ENCODE results near the gene OR6K2.

The OR6K2 gene, protein sequence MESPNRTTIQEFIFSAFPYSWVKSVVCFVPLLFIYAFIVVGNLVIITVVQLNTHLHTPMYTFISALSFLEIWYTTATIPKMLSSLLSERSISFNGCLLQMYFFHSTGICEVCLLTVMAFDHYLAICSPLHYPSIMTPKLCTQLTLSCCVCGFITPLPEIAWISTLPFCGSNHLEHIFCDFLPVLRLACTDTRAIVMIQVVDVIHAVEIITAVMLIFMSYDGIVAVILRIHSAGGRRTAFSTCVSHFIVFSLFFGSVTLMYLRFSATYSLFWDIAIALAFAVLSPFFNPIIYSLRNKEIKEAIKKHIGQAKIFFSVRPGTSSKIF

DNA sequence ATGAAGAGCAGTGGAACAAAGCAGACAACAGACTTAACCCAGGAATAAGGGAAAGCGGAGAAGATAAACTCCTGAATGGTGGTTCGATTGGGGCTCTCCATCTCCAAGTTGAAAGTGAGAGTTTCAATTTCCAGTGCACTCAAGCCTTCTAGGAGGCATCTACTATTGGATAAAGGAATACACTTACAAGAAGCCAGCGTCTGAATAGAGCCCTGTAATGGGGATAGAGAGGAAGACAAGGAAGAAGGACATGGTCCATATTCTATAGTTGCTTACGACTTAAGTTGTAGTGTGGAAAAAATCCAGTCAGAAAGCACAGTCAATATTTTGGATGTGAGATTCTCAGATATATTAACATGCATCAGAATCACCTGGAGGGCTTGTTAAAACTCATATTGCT is at the start of gene OR6K2:
TSS of gene OR6K2 (minus strand) at position 101 of the 400 bp plus-strand sequence. CDS start at position 101, 0 bp downstream.
- H3K27me3 ChIP-seq (ENCODE audit: insufficient read depth, low read length) = no peaks in the 10 kb centered on the region
- H3K4me3 ChIP-seq (ENCODE audit: low read depth, low read length, poor library complexity, severe bottlenecking) = no peak within 1 kb of the TSS
- H3F3A ChIP-seq (ENCODE audit: insufficient read depth, low read length) = no peaks in the 10 kb centered on the region
- no peaks in the 10 kb centered on the region for H3K79me2 ChIP-seq (ENCODE audit: insufficient read depth, low read length)
- H2AFZ ChIP-seq (ENCODE audit: low read length) = no peak within 1 kb of the TSS
- H4K20me1 ChIP-seq (ENCODE audit: insufficient read depth, low read length) = no peaks in the 10 kb centered on the region
- no peak within 1 kb of the TSS for H3K9ac ChIP-seq (ENCODE audit: low read length)
- no peaks in the 10 kb centered on the region for H3K9me3 ChIP-seq (ENCODE audit: low read length)
- no peak within 1 kb of the TSS for H3K4me2 ChIP-seq (ENCODE audit: low read length)
- H3K36me3 ChIP-seq (ENCODE audit: insufficient read depth, low read length) = no peaks in the 10 kb centered on the region
- no peak within 1 kb of the TSS for H3K27ac ChIP-seq (ENCODE audit: low read depth, low read length, poor library complexity, severe bottlenecking)
- TF ChIP-seq, protein P1, sequence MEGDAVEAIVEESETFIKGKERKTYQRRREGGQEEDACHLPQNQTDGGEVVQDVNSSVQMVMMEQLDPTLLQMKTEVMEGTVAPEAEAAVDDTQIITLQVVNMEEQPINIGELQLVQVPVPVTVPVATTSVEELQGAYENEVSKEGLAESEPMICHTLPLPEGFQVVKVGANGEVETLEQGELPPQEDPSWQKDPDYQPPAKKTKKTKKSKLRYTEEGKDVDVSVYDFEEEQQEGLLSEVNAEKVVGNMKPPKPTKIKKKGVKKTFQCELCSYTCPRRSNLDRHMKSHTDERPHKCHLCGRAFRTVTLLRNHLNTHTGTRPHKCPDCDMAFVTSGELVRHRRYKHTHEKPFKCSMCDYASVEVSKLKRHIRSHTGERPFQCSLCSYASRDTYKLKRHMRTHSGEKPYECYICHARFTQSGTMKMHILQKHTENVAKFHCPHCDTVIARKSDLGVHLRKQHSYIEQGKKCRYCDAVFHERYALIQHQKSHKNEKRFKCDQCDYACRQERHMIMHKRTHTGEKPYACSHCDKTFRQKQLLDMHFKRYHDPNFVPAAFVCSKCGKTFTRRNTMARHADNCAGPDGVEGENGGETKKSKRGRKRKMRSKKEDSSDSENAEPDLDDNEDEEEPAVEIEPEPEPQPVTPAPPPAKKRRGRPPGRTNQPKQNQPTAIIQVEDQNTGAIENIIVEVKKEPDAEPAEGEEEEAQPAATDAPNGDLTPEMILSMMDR (IDR thresholded peaks at IDR 0.05; ENCODE audit: low read length) = no peak
- no peak for TF ChIP-seq EZH2 (IDR thresholded peaks at IDR 0.05; ENCODE audit: borderline replicate concordance, low read length)
- no peaks in the 10 kb centered on the region for H3K9me2 ChIP-seq (ENCODE audit: low read depth, low read length)
- no peaks in the 10 kb centered on the region for H3K4me1 ChIP-seq (ENCODE audit: insufficient read depth, low read length, severe bottlenecking)

DNA sequence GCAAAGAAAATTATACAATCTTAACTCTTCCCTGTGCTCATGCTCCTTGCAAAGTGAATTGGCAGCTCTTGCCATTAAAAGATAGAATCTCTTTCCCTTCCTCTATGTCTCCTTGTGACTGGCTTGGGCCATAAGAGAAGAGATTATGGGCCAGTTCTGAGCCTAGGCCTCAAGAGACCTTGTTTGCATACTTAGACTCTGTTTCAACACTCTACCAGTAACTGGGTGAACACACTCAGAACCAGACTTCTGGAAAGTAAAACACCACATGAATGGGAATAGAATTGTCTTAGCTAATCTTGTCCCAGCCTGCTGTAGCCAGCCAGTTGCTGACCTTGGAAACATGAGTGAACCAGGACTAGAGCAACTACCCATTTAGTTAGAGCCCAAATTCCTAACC is 35.4 kb upstream of the OR6K2 start:
- no peak overlapping the region for H3K4me2 ChIP-seq (ENCODE audit: low read length)
- no peaks in the 10 kb centered on the region for H3K9me2 ChIP-seq (ENCODE audit: low read depth, low read length)
- no peaks in the 10 kb centered on the region for H4K20me1 ChIP-seq (ENCODE audit: insufficient read depth, low read length)
- H3K36me3 ChIP-seq (ENCODE audit: insufficient read depth, low read length) = no peaks in the 10 kb centered on the region
- no peaks in the 10 kb centered on the region for H3K4me1 ChIP-seq (ENCODE audit: insufficient read depth, low read length, severe bottlenecking)
- H3K27me3 ChIP-seq (ENCODE audit: insufficient read depth, low read length) = no peaks in the 10 kb centered on the region
- H3K9me3 ChIP-seq (ENCODE audit: low read length) = no peaks in the 10 kb centered on the region
- TF ChIP-seq, protein P1 (IDR thresholded peaks at IDR 0.05; ENCODE audit: low read length) = no peak
- TF ChIP-seq EZH2 (IDR thresholded peaks at IDR 0.05; ENCODE audit: borderline replicate concordance, low read length) = no peak
- H3K9ac ChIP-seq (ENCODE audit: low read length) = no peak overlapping the region
- no peak overlapping the region for H3K4me3 ChIP-seq (ENCODE audit: low read depth, low read length, poor library complexity, severe bottlenecking)
- H3F3A ChIP-seq (ENCODE audit: insufficient read depth, low read length) = no peaks in the 10 kb centered on the region
- no peaks in the 10 kb centered on the region for H3K79me2 ChIP-seq (ENCODE audit: insufficient read depth, low read length)
- H2AFZ ChIP-seq (ENCODE audit: low read length) = no peak overlapping the region
- H3K27ac ChIP-seq (ENCODE audit: low read depth, low read length, poor library complexity, severe bottlenecking) = no peak overlapping the region

DNA sequence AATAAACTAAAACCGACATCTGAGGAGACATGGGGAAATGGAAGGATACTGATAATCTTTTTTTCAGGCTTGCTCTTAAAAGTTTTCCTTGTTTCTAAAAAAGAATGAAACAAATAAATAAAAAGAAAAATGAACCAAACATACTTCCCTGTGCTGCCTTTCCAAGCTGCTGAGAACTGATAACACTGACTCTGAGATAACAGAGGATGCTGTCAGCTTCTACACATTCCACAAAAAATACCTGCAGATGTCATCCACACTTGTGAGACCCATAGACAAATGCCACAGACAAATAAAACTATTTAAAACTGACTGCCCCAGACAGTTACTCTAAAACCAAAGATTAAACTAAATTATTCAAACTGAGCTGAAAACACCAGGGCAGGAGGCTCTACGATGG is 32.1 kb upstream of the OR6K2 start:
- H3K27ac ChIP-seq (ENCODE audit: low read depth, low read length, poor library complexity, severe bottlenecking) = no peak overlapping the region
- no peaks in the 10 kb centered on the region for H3K9me2 ChIP-seq (ENCODE audit: low read depth, low read length)
- no peak overlapping the region for H2AFZ ChIP-seq (ENCODE audit: low read length)
- H3K4me3 ChIP-seq (ENCODE audit: low read depth, low read length, poor library complexity, severe bottlenecking) = no peak overlapping the region
- H3K36me3 ChIP-seq (ENCODE audit: insufficient read depth, low read length) = no peaks in the 10 kb centered on the region
- TF ChIP-seq, protein P1 (IDR thresholded peaks at IDR 0.05; ENCODE audit: low read length) = no peak
- TF ChIP-seq EZH2 (IDR thresholded peaks at IDR 0.05; ENCODE audit: borderline replicate concordance, low read length) = no peak
- H3F3A ChIP-seq (ENCODE audit: insufficient read depth, low read length) = no peaks in the 10 kb centered on the region
- no peak overlapping the region for H3K4me2 ChIP-seq (ENCODE audit: low read length)
- H3K79me2 ChIP-seq (ENCODE audit: insufficient read depth, low read length) = no peaks in the 10 kb centered on the region
- no peak overlapping the region for H3K9ac ChIP-seq (ENCODE audit: low read length)
- H3K9me3 ChIP-seq (ENCODE audit: low read length) = no peaks in the 10 kb centered on the region
- H3K27me3 ChIP-seq (ENCODE audit: insufficient read depth, low read length) = no peaks in the 10 kb centered on the region
- H3K4me1 ChIP-seq (ENCODE audit: insufficient read depth, low read length, severe bottlenecking) = no peaks in the 10 kb centered on the region
- H4K20me1 ChIP-seq (ENCODE audit: insufficient read depth, low read length) = no peaks in the 10 kb centered on the region

Data from OCI-LY1 (cell line).